Lower leg skin (tissue), 4 donors: ENCODE measurements around the gene SRSF2. TPM values are rescaled to one million over a fixed set of nuclear protein-coding genes. Genes with fewer than 3 reads are reported as not detected.
"Not testable (repeated sequence)": the region's sequence is repeated elsewhere in the genome, so short reads cannot be mapped to it uniquely, and the experiment has no call there.

ENCODE experiments used
- DNase-seq, 2 donors: peaks; one replicate each; pipeline ENCODE4 v3.0.0-alpha.2; 2019; ENCODE audit warnings: low spot score in 2 of 2
- H3K4me3 ChIP-seq: fragments of 200-600 bp; sonication (generic); 2 replicates; pipeline ENCODE4 v1.5.1; 2017; ENCODE audit warnings: mild to moderate bottlenecking, low read depth; ENCODE audit not compliant: poor library complexity, severe bottlenecking
- POLR2A ChIP-seq, 2 donors: fragments of 450-650 bp; IDR thresholded peaks; one replicate each; pipeline ENCODE4 v1.6.1; 2016 to 2017; ENCODE audit warnings: antibody characterized with exemption in 2 of 2, mild to moderate bottlenecking in 1 of 2, moderate library complexity in 1 of 2
- WGBS, 2 donors: methylation state at CpG; one replicate each; pipeline ENCODE4 v1.1.5; 2018; 5-methylcytosine and 5-hydroxymethylcytosine counted together
- intact Hi-C: fragments of 100-400 bp; cut with DNase I; formaldehyde crosslinking; loops from one replicate; pipeline ENCODE4 v1.15.0; 2023; ENCODE audit warnings: low total_unique reads
- total RNA-seq, 4 donors: library from RNA; depleted of rRNA; stranded (reverse); fragments of >200 nt; gene quantifications; one replicate each; pipeline ENCODE4 v1.1.0, GENCODE V29; 2016
- TF ChIP-seq, protein P1 (sequence below), 3 donors: fragments of 450-650 bp; IDR thresholded peaks; one replicate each; pipeline ENCODE4 v1.5.1; 2016; ENCODE audit warnings: antibody characterized with exemption in 3 of 3, mild to moderate bottlenecking in 3 of 3, moderate library complexity in 2 of 3

Gene SRSF2
- total RNA-seq, 4 donors from 2014 or later = 179 to 260 (median 189) TPM

DNA sequence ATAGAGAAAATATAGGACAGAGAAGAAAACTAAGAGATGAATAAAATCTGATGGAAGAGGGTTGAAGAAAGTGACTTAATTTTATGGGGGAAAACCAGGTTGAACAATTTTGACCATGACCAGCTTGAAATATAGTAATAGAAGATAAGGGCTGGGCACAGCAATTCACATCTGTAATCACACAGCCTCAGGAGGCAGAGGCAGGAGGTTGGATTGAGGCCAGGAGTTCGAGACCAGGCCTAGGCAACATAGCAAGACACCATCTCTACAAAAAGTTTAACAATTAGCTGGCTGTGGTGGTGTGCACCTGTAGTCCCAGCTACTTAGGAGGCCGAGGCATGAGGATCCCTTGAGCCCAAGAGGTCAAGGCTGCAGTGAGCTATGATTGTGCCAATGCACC is 35.1 kb downstream of the SRSF2 start:
- no peak for DNase-seq
- 41 to 50% methylated on average over 2 of the region's 2 CpGs for WGBS, 2 donors
- no peak for TF ChIP-seq POLR2A (IDR thresholded peaks at IDR 0.05)
- TF ChIP-seq, protein P1, sequence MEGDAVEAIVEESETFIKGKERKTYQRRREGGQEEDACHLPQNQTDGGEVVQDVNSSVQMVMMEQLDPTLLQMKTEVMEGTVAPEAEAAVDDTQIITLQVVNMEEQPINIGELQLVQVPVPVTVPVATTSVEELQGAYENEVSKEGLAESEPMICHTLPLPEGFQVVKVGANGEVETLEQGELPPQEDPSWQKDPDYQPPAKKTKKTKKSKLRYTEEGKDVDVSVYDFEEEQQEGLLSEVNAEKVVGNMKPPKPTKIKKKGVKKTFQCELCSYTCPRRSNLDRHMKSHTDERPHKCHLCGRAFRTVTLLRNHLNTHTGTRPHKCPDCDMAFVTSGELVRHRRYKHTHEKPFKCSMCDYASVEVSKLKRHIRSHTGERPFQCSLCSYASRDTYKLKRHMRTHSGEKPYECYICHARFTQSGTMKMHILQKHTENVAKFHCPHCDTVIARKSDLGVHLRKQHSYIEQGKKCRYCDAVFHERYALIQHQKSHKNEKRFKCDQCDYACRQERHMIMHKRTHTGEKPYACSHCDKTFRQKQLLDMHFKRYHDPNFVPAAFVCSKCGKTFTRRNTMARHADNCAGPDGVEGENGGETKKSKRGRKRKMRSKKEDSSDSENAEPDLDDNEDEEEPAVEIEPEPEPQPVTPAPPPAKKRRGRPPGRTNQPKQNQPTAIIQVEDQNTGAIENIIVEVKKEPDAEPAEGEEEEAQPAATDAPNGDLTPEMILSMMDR (IDR thresholded peaks at IDR 0.05) = no peak
- H3K4me3 ChIP-seq = no peak overlapping the region
- intact Hi-C loops = no loop called here

GRCh38 chr17:76701471-76701967 is 35.6 kb downstream of the SRSF2 start:
- WGBS, 2 donors = 44 to 54% methylated on average over 11 of the region's 11 CpGs
- no peak for DNase-seq
- intact Hi-C loops = no loop called here
- H3K4me3 ChIP-seq = no peak overlapping the region
- TF ChIP-seq, protein P1 (IDR thresholded peaks at IDR 0.05) = no peak
- no peak for TF ChIP-seq POLR2A (IDR thresholded peaks at IDR 0.05)

GRCh38 chr17:76700617-76701470 is 36.3 kb downstream of the SRSF2 start:
- H3K4me3 ChIP-seq = no peak overlapping the region
- WGBS, 2 donors = 19 to 22% methylated on average over 32 of the region's 33 CpGs
- no peak for DNase-seq
- intact Hi-C loops = no loop called here
- no peak for TF ChIP-seq POLR2A (IDR thresholded peaks at IDR 0.05)
- TF ChIP-seq, protein P1 (IDR thresholded peaks at IDR 0.05) = no peak

GRCh38 chr17:76700270-76700616 is 36.9 kb downstream of the SRSF2 start:
- intact Hi-C loops = no loop called here
- TF ChIP-seq, protein P1 (IDR thresholded peaks at IDR 0.05) = no peak
- no peak for TF ChIP-seq POLR2A (IDR thresholded peaks at IDR 0.05)
- WGBS, 2 donors = 23 to 41% methylated on average over 8 of the region's 8 CpGs
- no peak overlapping the region for H3K4me3 ChIP-seq
- DNase-seq = no peak

DNA sequence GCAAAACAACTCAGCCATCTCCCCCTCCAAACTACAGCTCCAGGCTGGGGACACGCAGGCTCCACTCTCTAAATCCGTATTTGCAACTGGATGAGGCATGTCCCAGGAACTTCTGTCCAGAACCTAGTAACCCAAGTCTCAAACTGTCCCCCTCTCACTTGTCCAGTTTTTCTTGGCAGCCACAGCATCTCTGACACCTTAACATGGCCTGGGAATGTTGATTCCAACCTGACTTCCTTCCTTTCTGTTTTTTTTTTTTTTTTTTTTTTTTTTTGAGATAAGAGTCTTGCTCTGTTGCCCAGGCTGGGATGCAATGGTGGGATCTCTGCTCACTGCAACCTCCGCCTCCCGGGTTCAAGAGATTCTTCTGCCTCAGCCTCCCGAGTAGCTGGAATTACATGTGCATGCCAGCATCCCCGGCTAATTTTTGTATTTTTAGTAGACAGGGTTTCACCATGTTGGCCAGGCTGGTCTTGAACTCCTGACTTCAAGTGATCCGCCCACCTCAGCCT is 38.6 kb downstream of the SRSF2 start:
- 89 to 95% methylated on average over 7 of the region's 7 CpGs for WGBS, 2 donors
- DNase-seq, intact Hi-C loops, H3K4me3 ChIP-seq: not testable (repeated sequence)

DNA sequence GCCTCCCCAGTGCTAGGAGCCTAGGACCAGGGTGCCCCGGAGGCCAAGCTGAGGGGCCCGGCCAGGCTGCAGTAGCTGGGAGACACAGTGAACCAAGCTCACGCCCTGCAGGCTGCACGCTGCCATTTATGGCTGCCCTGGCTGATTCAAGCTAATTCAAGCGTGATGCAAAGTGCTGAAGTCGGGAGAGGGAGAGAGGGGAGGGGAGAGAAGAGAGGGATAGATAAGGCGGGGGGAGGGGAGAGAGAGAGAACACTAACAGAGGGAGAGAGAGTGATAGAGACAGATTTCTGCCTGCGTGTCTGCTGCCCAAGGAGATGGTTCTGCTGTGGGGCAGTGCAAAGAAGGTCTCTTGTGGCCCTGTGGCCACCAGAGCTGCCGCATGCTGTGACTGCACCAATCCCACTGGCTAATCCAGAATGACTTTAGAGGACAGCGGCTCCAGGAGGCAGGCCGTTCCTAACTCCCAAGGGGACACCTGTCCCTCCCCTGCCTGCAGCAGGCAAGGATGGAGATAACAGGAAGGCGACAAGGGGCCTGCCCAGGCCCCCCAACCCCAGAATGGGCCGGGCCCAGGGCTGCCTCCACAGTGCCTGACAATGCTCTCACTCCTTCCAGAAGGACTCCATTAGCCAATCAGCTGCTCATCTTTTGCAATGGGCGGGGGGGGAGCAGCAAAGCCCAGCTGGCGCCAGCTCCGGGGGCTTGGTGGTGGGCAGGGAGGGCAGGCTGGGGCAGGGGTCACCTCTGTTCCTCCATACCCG is 39.2 kb downstream of the SRSF2 start:
- H3K4me3 ChIP-seq = no peak overlapping the region

More for the DNA sequence above, 39.2 kb downstream of the SRSF2 start:
- 59 to 60% methylated on average over 14 to 16 of the region's 17 CpGs for WGBS, 2 donors
- no peak for DNase-seq
- intact Hi-C loops = no loop called here
- no peak for TF ChIP-seq POLR2A (IDR thresholded peaks at IDR 0.05)
- TF ChIP-seq, protein P1 (IDR thresholded peaks at IDR 0.05) = no peak
